H1 (cell line): ENCODE data around the gene CCDC12. TPM values are rescaled to one million over a fixed set of nuclear protein-coding genes. Genes with fewer than 3 reads are reported as not detected.

ENCODE experiments used
- CTCF ChIA-PET: fragments of 300-600 bp; sonication (Branson Sonifier 250); formaldehyde crosslinking; loops from one replicate; lab custom pipeline; 2021; ENCODE audit not compliant: partially characterized antibody; lab: Charles Lee
- POLR2A ChIA-PET: fragments of 300-600 bp; sonication (Branson Sonifier 250); formaldehyde crosslinking; loops from one replicate; lab custom pipeline; 2021; ENCODE audit warnings: inconsistent platforms; ENCODE audit not compliant: partially characterized antibody; lab: Charles Lee
- DNase-seq, 2 experiments: peaks; one replicate each; pipeline versions ENCODE4 v3.0.0 to v3.0.0-alpha.2; 2010 to 2022; ENCODE audit warnings: low spot score in 2 of 2, low read depth in 1 of 2, mixed read lengths in 1 of 2
- FAIRE-seq: peaks from 2 replicates; lab custom pipeline; 2011; peaks lifted over from hg19 to GRCh38; lab: Jason Lieb, UNC
- H2AFZ ChIP-seq: 2 replicates; pipeline ENCODE4 v1.8.1; 2012; ENCODE audit warnings: low read length, inconsistent platforms
- H2AK5ac ChIP-seq: 2 replicates; pipeline ENCODE4 v1.6.1; 2013; ENCODE audit warnings: low read depth, low read length
- H2BK120ac ChIP-seq: replicated peaks from 2 replicates; pipeline ENCODE3; 2013; ENCODE audit warnings: low read depth, low read length, inconsistent platforms
- H2BK12ac ChIP-seq: 2 replicates; pipeline ENCODE4 v1.6.1; 2013; ENCODE audit warnings: low read depth, low read length
- H2BK15ac ChIP-seq: 2 replicates; pipeline ENCODE4 v1.6.1; 2013; ENCODE audit warnings: low read length
- H2BK20ac ChIP-seq: 2 replicates; pipeline ENCODE4 v1.6.1; 2013; ENCODE audit warnings: low read length
- H2BK5ac ChIP-seq: 2 replicates; pipeline ENCODE4 v1.6.1; 2013; ENCODE audit warnings: low read depth, low read length
- H3K14ac ChIP-seq: 2 replicates; pipeline ENCODE4 v1.6.1; 2013; ENCODE audit warnings: inconsistent platforms; ENCODE audit not compliant: insufficient read length
- H3K18ac ChIP-seq: 2 replicates; pipeline ENCODE4 v1.6.1; 2013; ENCODE audit warnings: low read length; ENCODE audit errors: extremely low read depth
- H3K23ac ChIP-seq: 2 replicates; pipeline ENCODE4 v1.6.1; 2013; ENCODE audit warnings: inconsistent platforms; ENCODE audit not compliant: insufficient read length
- H3K23me2 ChIP-seq: 2 replicates; pipeline ENCODE4 v1.6.1; 2013; ENCODE audit warnings: low read depth, low read length
- H3K27ac ChIP-seq: 2 replicates; pipeline ENCODE4 v1.6.1; 2011; ENCODE audit warnings: low read depth, low read length, inconsistent platforms
- H3K27me3 ChIP-seq, 4 experiments: replicated peaks in 1 of 4; 1 replicate in 1 of 4; 2 replicates in 3 of 4; pipeline versions ENCODE4 v1.6.1 to v1.8.1; 2011 to 2013; ENCODE audit warnings: low read length in 3 of 4, mild to moderate bottlenecking in 3 of 4, inconsistent platforms in 2 of 4, mixed read lengths in 2 of 4, moderate library complexity in 1 of 4; ENCODE audit not compliant: control insufficient read depth in 3 of 4, insufficient read depth in 3 of 4; ENCODE audit errors: extremely low read depth in 1 of 4
- H3K36me3 ChIP-seq, 4 experiments: 2 replicates each; pipeline versions ENCODE4 v1.6.1 to v1.8.1; 2011 to 2013; ENCODE audit warnings: mild to moderate bottlenecking in 4 of 4, low read length in 3 of 4, moderate library complexity in 2 of 4, control low read depth in 1 of 4, inconsistent platforms in 1 of 4; ENCODE audit not compliant: insufficient read depth in 4 of 4, control insufficient read depth in 2 of 4
- H3K4ac ChIP-seq: replicated peaks from 2 replicates; pipeline ENCODE3; 2013; ENCODE audit warnings: low read length, low read depth, mixed read lengths, inconsistent platforms; ENCODE audit not compliant: insufficient read length
- H3K4me1 ChIP-seq, 4 experiments: replicated peaks in 1 of 4; 1 replicate in 1 of 4; 2 replicates in 3 of 4; pipeline versions ENCODE4 v1.6.1 to v1.8.1; 2011 to 2013; ENCODE audit warnings: low read length in 3 of 4, inconsistent platforms in 2 of 4, mixed read lengths in 1 of 4; ENCODE audit not compliant: insufficient read depth in 4 of 4, control insufficient read depth in 3 of 4
- H3K4me2 ChIP-seq, 2 experiments: 2 replicates each; pipeline versions ENCODE4 v1.6.1 to v1.8.1; 2011 to 2013; ENCODE audit warnings: low read depth in 2 of 2, low read length in 2 of 2, control low read depth in 1 of 2, inconsistent platforms in 1 of 2, mild to moderate bottlenecking in 1 of 2; ENCODE audit not compliant: insufficient read depth in 1 of 2
- H3K4me3 ChIP-seq, 4 experiments: fragments of 200-600, 300-600 bp in 1 of 4; sonication (generic), shearing (Covaris generic), sonication (Bioruptor Twin) in 1 of 4; 2 replicates each; pipeline versions ENCODE4 v1.5.1 to v1.8.1; 2011 to 2016; ENCODE audit warnings: low read length in 4 of 4, low read depth in 3 of 4, control low read depth in 2 of 4, inconsistent platforms in 2 of 4, mild to moderate bottlenecking in 2 of 4, mixed read lengths in 1 of 4, moderate library complexity in 1 of 4; ENCODE audit not compliant: insufficient read depth in 2 of 4; ENCODE audit errors: extremely low read depth in 1 of 4
- H3K56ac ChIP-seq: replicated peaks from 2 replicates; pipeline ENCODE3; 2013; ENCODE audit warnings: low read depth, mild to moderate bottlenecking, mixed read lengths, low read length, inconsistent platforms; ENCODE audit not compliant: insufficient read length
- H3K79me1 ChIP-seq: 2 replicates; pipeline ENCODE4 v1.6.1; 2013; ENCODE audit warnings: low read depth, low read length, control low read depth
- H3K79me2 ChIP-seq, 2 experiments: 2 replicates each; pipeline versions ENCODE4 v1.6.1 to v1.8.1; 2012 to 2013; ENCODE audit warnings: low read length in 2 of 2, mild to moderate bottlenecking in 2 of 2, inconsistent platforms in 1 of 2; ENCODE audit not compliant: insufficient read depth in 2 of 2, control insufficient read depth in 1 of 2
- H3K9ac ChIP-seq, 4 experiments: replicated peaks in 1 of 4; 1 replicate in 1 of 4; 2 replicates in 3 of 4; pipeline versions ENCODE4 v1.6.1 to v1.8.1; 2011 to 2013; ENCODE audit warnings: low read depth in 3 of 4, low read length in 3 of 4, control low read depth in 2 of 4, mild to moderate bottlenecking in 2 of 4, moderate library complexity in 2 of 4, inconsistent platforms in 1 of 4; ENCODE audit errors: extremely low read depth in 1 of 4
- H3K9me3 ChIP-seq, 2 experiments: 2 replicates each; pipeline versions ENCODE4 v1.6.1 to v1.8.1; 2012 to 2013; ENCODE audit warnings: mild to moderate bottlenecking in 2 of 2, moderate library complexity in 2 of 2, control low read depth in 1 of 2, inconsistent platforms in 1 of 2, low read depth in 1 of 2, low read length in 1 of 2, mixed read lengths in 1 of 2; ENCODE audit not compliant: insufficient read depth in 2 of 2
- H4K20me1 ChIP-seq, 2 experiments: replicated peaks in 1 of 2; 2 replicates each; pipeline versions ENCODE3 to v1.8.1; 2011 to 2013; ENCODE audit warnings: inconsistent platforms in 2 of 2, low read length in 2 of 2, mild to moderate bottlenecking in 1 of 2; ENCODE audit not compliant: insufficient read depth in 2 of 2, control insufficient read depth in 1 of 2
- H4K5ac ChIP-seq: 2 replicates; pipeline ENCODE4 v1.6.1; 2013; ENCODE audit warnings: low read length, low read depth, mixed read lengths, inconsistent platforms; ENCODE audit not compliant: insufficient read length
- H4K8ac ChIP-seq: 2 replicates; pipeline ENCODE4 v1.8.0; 2013; ENCODE audit warnings: mild to moderate bottlenecking, moderate library complexity, low read length, inconsistent platforms; ENCODE audit not compliant: insufficient read depth; ENCODE audit errors: extremely low read depth
- H4K91ac ChIP-seq: replicated peaks from 2 replicates; pipeline ENCODE3; 2013; ENCODE audit warnings: low read length, mixed read lengths, inconsistent platforms; ENCODE audit not compliant: insufficient read length
- ASH2L ChIP-seq: fragments of 200-600, 300-600 bp; sonication (generic); IDR thresholded peaks from one replicate; pipeline ENCODE4 v1.7.1; 2017; ENCODE audit warnings: low read length
- EZH2 ChIP-seq: fragments of 200-600 bp; sonication (generic); IDR thresholded peaks from 2 replicates; pipeline ENCODE4 v1.7.1; 2012; ENCODE audit warnings: low read depth, mild to moderate bottlenecking, moderate library complexity, low read length, inconsistent platforms; ENCODE audit not compliant: severe bottlenecking
- GABPA ChIP-seq: IDR thresholded peaks from 2 replicates; pipeline ENCODE4 v1.6.1; 2011; ENCODE audit warnings: mild to moderate bottlenecking, low read length, moderate library complexity, borderline replicate concordance; ENCODE audit not compliant: insufficient read depth
- HDAC6 ChIP-seq: IDR thresholded peaks from one replicate; pipeline ENCODE4 v1.7.1; 2012; ENCODE audit warnings: low read depth, mild to moderate bottlenecking, inconsistent platforms, low read length, moderate library complexity
- KDM1A ChIP-seq: fragments of 200-600, 300-600 bp; sonication (generic); IDR thresholded peaks from 2 replicates; pipeline ENCODE4 v1.7.1; 2016; ENCODE audit warnings: mild to moderate bottlenecking, low read length, borderline replicate concordance
- NANOG ChIP-seq: IDR thresholded peaks from 2 replicates; pipeline ENCODE4 v1.6.1; 2011; ENCODE audit warnings: low read length, low read depth, mild to moderate bottlenecking, inconsistent platforms; ENCODE audit not compliant: insufficient read depth, poor library complexity, severe bottlenecking
- POLR2A ChIP-seq, 2 experiments: IDR thresholded peaks; 1 replicate in 1 of 2; 2 replicates in 1 of 2; pipeline ENCODE4 v1.6.1; 2011; ENCODE audit warnings: low read depth in 2 of 2, low read length in 2 of 2, mild to moderate bottlenecking in 2 of 2; ENCODE audit errors: control extremely low read depth in 1 of 2
- SAP30 ChIP-seq: fragments of 300-600 bp; sonication (generic); IDR thresholded peaks from 2 replicates; pipeline ENCODE4 v1.7.1; 2012; ENCODE audit warnings: low read length, moderate library complexity, mild to moderate bottlenecking, inconsistent platforms; ENCODE audit not compliant: insufficient read depth, insufficient replicate concordance
- SP1 ChIP-seq: IDR thresholded peaks from 2 replicates; pipeline ENCODE4 v1.6.1; 2011; ENCODE audit warnings: low read depth, low read length
- TCF12 ChIP-seq: IDR thresholded peaks from 2 replicates; pipeline ENCODE4 v1.6.1; 2011; ENCODE audit warnings: low read depth, mild to moderate bottlenecking, low read length
- YY1 ChIP-seq: IDR thresholded peaks from 2 replicates; pipeline ENCODE4 v1.6.1; 2011; ENCODE audit warnings: low read depth, mild to moderate bottlenecking, low read length
- WGBS, 2 experiments: shearing (Covaris generic) in 1 of 2; methylation state at CpG; one replicate each; pipeline versions ENCODE4 v1.1.6 to v1.1.7; 2013 to 2015; ENCODE audit warnings: low lambda C conversion rate in 2 of 2, mixed read lengths in 2 of 2, inconsistent platforms in 1 of 2, low coverage in 1 of 2, missing lambda C conversion rate in 1 of 2; ENCODE audit not compliant: insufficient replicate concordance in 2 of 2, insufficient coverage in 1 of 2, insufficient read length in 1 of 2; ENCODE audit errors: extremely low coverage in 1 of 2, missing lambda C conversion rate in 1 of 2; 5-methylcytosine and 5-hydroxymethylcytosine counted together
- polyA plus RNA-seq, 7 experiments: library from polyadenylated mRNA; depleted of rRNA in 3 of 7; stranded (reverse) in 5 of 7; unstranded in 2 of 7; fragments of >200 nt in 5 of 7; fragments of 200-250 nt in 2 of 7; gene quantifications; 1 replicate in 5 of 7; 2 replicates in 1 of 7; 4 replicates in 1 of 7; pipeline versions ENCODE4 v1.2.1 to v1.2.3, GENCODE V29; 2011 to 2013; ENCODE audit warnings: missing spikeins in 2 of 7, mixed read lengths in 2 of 7
- total RNA-seq: library from RNA; stranded (reverse); fragmentation: NEBNext Ultra II Directional; extraction: Animal tissue kit (Norgen Biotek cat#: 25700); gene quantifications from 2 replicates; pipeline ENCODE4 v1.2.1, GENCODE V29; 2021

Gene CCDC12
- total and polyA plus RNA-seq, 2 of the 8 experiments (the other 6 are each of a cell fraction or from before 2014, with no cell fraction given) = 29.5 to 41.3 TPM

DNA sequence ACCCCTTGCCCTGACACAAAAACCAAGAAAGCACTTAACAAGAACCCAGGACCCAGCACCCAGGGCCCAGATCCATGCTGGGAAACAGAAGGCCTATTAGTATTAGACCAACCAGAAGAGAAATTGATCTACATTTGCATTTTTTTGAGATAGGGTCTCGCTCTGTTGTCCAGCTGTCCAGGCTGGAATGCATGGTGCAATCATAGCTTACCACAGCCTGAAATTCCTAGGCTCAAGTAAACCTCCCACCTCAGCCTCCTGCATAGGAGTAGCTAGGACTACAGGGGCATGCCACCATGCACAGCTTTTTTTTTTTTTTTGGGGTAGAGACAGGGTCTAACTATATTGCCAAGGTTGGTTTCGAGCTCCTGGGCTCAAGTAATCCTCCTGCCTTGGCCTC is 26.4 kb downstream of the CCDC12 start:
- peaks cover 29 to 96% of the 10 kb centered on the region in 2 experiments for H3K79me2 ChIP-seq
- no peak for FAIRE-seq

More for the DNA sequence above, 26.4 kb downstream of the CCDC12 start:
- H2BK120ac ChIP-seq = no peak overlapping the region
- peaks cover 5 to 14% (median 8%) of the 10 kb centered on the region in 4 experiments for H3K4me1 ChIP-seq
- no peak for TF ChIP-seq TCF12
- no peak for TF ChIP-seq SAP30
- no peak for TF ChIP-seq SP1
- TF ChIP-seq GABPA = no peak
- no peak for TF ChIP-seq NANOG
- no peak for TF ChIP-seq EZH2
- no peak for TF ChIP-seq HDAC6
- TF ChIP-seq POLR2A (IDR thresholded peaks at IDR 0.05; ENCODE audit: control extremely low read depth in 1 of 2, low read depth in 2 of 2, low read length in 2 of 2) = no peak
- no peak for TF ChIP-seq ASH2L
- no peak for TF ChIP-seq YY1
- TF ChIP-seq KDM1A = no peak
- H3K9ac ChIP-seq = no peak overlapping the region
- H2BK15ac ChIP-seq = no peak overlapping the region
- H3K4me2 ChIP-seq = no peak overlapping the region
- no peak overlapping the region for H3K4me3 ChIP-seq
- H3K18ac ChIP-seq = no peak overlapping the region
- H3K14ac ChIP-seq = no peak overlapping the region
- H3K79me1 ChIP-seq = peaks cover 36% of the 10 kb centered on the region
- no peak overlapping the region for H2AK5ac ChIP-seq
- no peak overlapping the region for H4K5ac ChIP-seq
- peaks cover 47 to 57% of the 10 kb centered on the region in 2 experiments for H4K20me1 ChIP-seq
- no peak overlapping the region for H3K56ac ChIP-seq
- no peaks in the 10 kb centered on the region; a peak in 1 of 8 replicates for H3K36me3 ChIP-seq
- no peak overlapping the region for H2AFZ ChIP-seq
- no peak overlapping the region for H2BK12ac ChIP-seq
- no peak overlapping the region for H4K8ac ChIP-seq
- H2BK20ac ChIP-seq = no peak overlapping the region
- 94% methylated on average over 2 of the region's 2 CpGs; no CpG with 5 or more reads in 1 of the 2 experiments for WGBS, 2 experiments
- DNase-seq = no peak
- H3K4ac ChIP-seq = no peak overlapping the region
- no peaks in the 10 kb centered on the region for H3K9me3 ChIP-seq
- H3K27me3 ChIP-seq = no peaks in the 10 kb centered on the region
- no peak overlapping the region for H4K91ac ChIP-seq
- no peaks in the 10 kb centered on the region; the same call in 1 of the 2 replicates for H3K23me2 ChIP-seq
- H3K27ac ChIP-seq = no peak overlapping the region
- ChIA-PET CTCF (interaction anchor here (0.8 to 1.5 kb wide), 2 partner anchors 27 to 37 kb away, joined by 3 to 5 read pairs; no protein-coding TSS in a partner anchor), POLR2A (interaction anchor here (1.1 to 1.8 kb wide), 2 partner anchors 16 to 27 kb away, joined by 3 to 7 read pairs; partner anchors contain the start of gene CCDC12)
- no peak overlapping the region for H2BK5ac ChIP-seq
- H3K23ac ChIP-seq = no peak overlapping the region
